Mucosa of descending colon (tissue), 3 donors: ENCODE results near the gene UBE2C. TPM values are rescaled to one million over a fixed set of nuclear protein-coding genes. Genes with fewer than 3 reads are reported as not detected.

Experiments used
- ATAC-seq: fragments of 200-7000 bp; cut with Tn5 transposase; one replicate; pipeline ENCODE4 v1.9.1; 2020; ENCODE audit warnings: mild to moderate bottlenecking, moderate library complexity
- DNase-seq, 3 donors: peaks; one replicate each; pipeline ENCODE4 v3.0.0-alpha.2; 2020
- H3K36me3 ChIP-seq: fragments of 200-600 bp; one replicate; pipeline ENCODE4 v1.8.0; 2021; ENCODE audit warnings: low read depth, mild to moderate bottlenecking
- H3K4me1 ChIP-seq: fragments of 200-600 bp; one replicate; pipeline ENCODE4 v1.8.0; 2021; ENCODE audit warnings: low read depth, mild to moderate bottlenecking
- H3K4me3 ChIP-seq: fragments of 200-600 bp; one replicate; pipeline ENCODE4 v1.8.0; 2021; ENCODE audit warnings: mild to moderate bottlenecking
- H3K9me3 ChIP-seq: fragments of 200-600 bp; one replicate; pipeline ENCODE4 v1.8.0; 2021; ENCODE audit warnings: mild to moderate bottlenecking
- CTCF ChIP-seq: fragments of 200-600 bp; IDR thresholded peaks from one replicate; pipeline ENCODE4 v1.8.0; 2022; ENCODE audit warnings: antibody characterized with exemption, mild to moderate bottlenecking
- intact Hi-C, 2 donors: fragments of 100-400 bp; cut with DNase I in 1 of 2; cut with micrococcal nuclease in 1 of 2; formaldehyde crosslinking; loops; one replicate each; pipeline versions ENCODE4 v1.11.0 to v1.11.1; 2022; cut with DNase I, micrococcal nuclease
- total RNA-seq, 3 donors: library from RNA; stranded (reverse); fragmentation: NEBNext Ultra II Directional in 2 of 3; extraction: Animal tissue kit (Norgen Biotek cat#: 25700) in 2 of 3; gene quantifications; one replicate each; pipeline versions ENCODE4 v1.2.1 to v1.2.4, GENCODE V29; 2021 to 2023
- donor health status: DM: no; HTN: no; CAD: no; lungs with moderate emphysema.
- donor health status: DM: no; HTN: no; CAD: no.
- donor health status: DM: no; HTN: yes; CAD: no.

UBE2C gene
- total RNA-seq, 3 donors from 2014 or later: 4.7 to 41.1 (median 8.7) TPM

- peak; percentile 87 for TF ChIP-seq CTCF
- Histone ChIP-seq H3K4me3 (no peak overlapping the region), H3K9me3 (no peaks in the 10 kb centered on the region), H3K4me1 (peaks cover 12% of the 10 kb centered on the region), H3K36me3 (no peaks in the 10 kb centered on the region)
- intact Hi-C loops: loop anchor here in 1 of 2 donors (10.0 kb wide), 1 partner anchor 456 kb away; no protein-coding TSS in a partner anchor
- peak; percentile 77 to 91 (median 91) for DNase-seq
- peak; percentile 87 for ATAC-seq
These were observed 41.2 kb upstream of the UBE2C start for GRCh38 chr20:45771182-45771759.

- DNase-seq: no peak
- ATAC-seq: no peak
- intact Hi-C loops: loop anchor here in 1 of 2 donors (10.0 kb wide), 1 partner anchor 458 kb away; no protein-coding TSS in a partner anchor
- H3K4me1 ChIP-seq: peaks cover 13% of the 10 kb centered on the region
- TF ChIP-seq CTCF: no peak
- no peak overlapping the region for H3K4me3 ChIP-seq
- H3K9me3 ChIP-seq: no peaks in the 10 kb centered on the region
- H3K36me3 ChIP-seq: no peaks in the 10 kb centered on the region
These were observed 39.8 kb upstream of the UBE2C start for GRCh38 chr20:45772693-45773092.

- DNase-seq (peak in 1 of 3 donors; percentile 54), ATAC-seq (peak; percentile 69)
- H3K4me3 ChIP-seq: no peak overlapping the region
- intact Hi-C loops: loop anchor here in 1 of 2 donors (10.0 kb wide), 1 partner anchor 460 kb away; no protein-coding TSS in a partner anchor
- no peak for TF ChIP-seq CTCF
- H3K36me3 ChIP-seq: no peaks in the 10 kb centered on the region
- no peaks in the 10 kb centered on the region for H3K9me3 ChIP-seq
- H3K4me1 ChIP-seq: peaks cover 30% of the 10 kb centered on the region
These were observed 37.5 kb upstream of the UBE2C start for GRCh38 chr20:45774945-45775344.

- Histone ChIP-seq H3K4me1 (peaks cover 34% of the 10 kb centered on the region), H3K36me3 (no peaks in the 10 kb centered on the region), H3K9me3 (no peaks in the 10 kb centered on the region), H3K4me3 (no peak overlapping the region)
- TF ChIP-seq CTCF: no peak
- ATAC-seq (no peak), DNase-seq (no peak)
- intact Hi-C loops: loop anchor here in 1 of 2 donors (10.0 kb wide), 1 partner anchor 461 kb away; no protein-coding TSS in a partner anchor
These were observed 37.0 kb upstream of the UBE2C start for GRCh38 chr20:45775411-45775810.

GRCh38 chr20:45776931-45777330 lies 35.5 kb upstream of the UBE2C start:
- TF ChIP-seq CTCF: no peak
- no peaks in the 10 kb centered on the region for H3K9me3 ChIP-seq
- DNase-seq: no peak

More at GRCh38 chr20:45776931-45777330, 35.5 kb upstream of the UBE2C start:
- Histone ChIP-seq H3K36me3 (no peaks in the 10 kb centered on the region), H3K4me1 (peaks cover 27% of the 10 kb centered on the region), H3K4me3 (no peak overlapping the region)
- ATAC-seq: no peak
- intact Hi-C loops: loop anchor here in 1 of 2 donors (10.0 kb wide), 1 partner anchor 462 kb away; no protein-coding TSS in a partner anchor
